Stomach (tissue), 9 donors: ENCODE data around the gene CDH16. TPM values are rescaled to one million over a fixed set of nuclear protein-coding genes. Genes with fewer than 3 reads are reported as not detected.

ENCODE experiments used
- DNase-seq, 2 donors: peaks; one replicate each; pipeline versions ENCODE4 v3.0.0 to v3.0.0-alpha.2; 2013 to 2019
- H3K27ac ChIP-seq, 5 donors: fragments of 200-600 bp in 4 of 5; sonication (generic) in 4 of 5; one replicate each; pipeline ENCODE4 v1.5.1; 2013 to 2019; ENCODE audit warnings: mild to moderate bottlenecking in 1 of 5, moderate library complexity in 1 of 5
- H3K27me3 ChIP-seq, 3 donors: fragments of 200-600 bp; sonication (generic); one replicate each; pipeline ENCODE4 v1.5.1; 2017 to 2019; ENCODE audit warnings: mixed run types in 1 of 3
- H3K36me3 ChIP-seq, 4 donors: fragments of 200-600 bp; sonication (generic); 1 replicate in 3 of 4; 2 replicates in 1 of 4; pipeline ENCODE4 v1.5.1; 2016 to 2019
- H3K4me1 ChIP-seq, 4 donors: fragments of 200-600 bp; sonication (generic); one replicate each; pipeline ENCODE4 v1.5.1; 2016 to 2019
- H3K4me3 ChIP-seq, 4 donors: fragments of 200-600 bp; sonication (generic) in 3 of 4; one replicate each; pipeline ENCODE4 v1.5.1; 2016 to 2019; ENCODE audit warnings: mild to moderate bottlenecking in 1 of 4
- H3K9me3 ChIP-seq, 4 donors: fragments of 200-600 bp; sonication (generic); one replicate each; pipeline ENCODE4 v1.5.1; 2016 to 2019
- CTCF ChIP-seq, 7 experiments: fragments of 450-650 bp in 4 of 7; fragments of 200-600 bp in 3 of 7; sonication (generic) in 3 of 7; IDR thresholded peaks; one replicate each; pipeline ENCODE4 v1.5.1; 2016 to 2019; ENCODE audit warnings: antibody characterized with exemption in 7 of 7, control low read depth in 2 of 7, mild to moderate bottlenecking in 1 of 7
- EP300 ChIP-seq: sonication (generic); formaldehyde crosslinking; IDR thresholded peaks from one replicate; pipeline ENCODE4 v1.6.1; 2017; ENCODE audit warnings: antibody characterized with exemption
- POLR2A ChIP-seq, 4 donors: fragments of 450-650 bp; IDR thresholded peaks; one replicate each; pipeline ENCODE4 v1.6.1; 2016; ENCODE audit warnings: antibody characterized with exemption in 4 of 4, control low read depth in 2 of 4, mild to moderate bottlenecking in 1 of 4, moderate library complexity in 1 of 4
- POLR2AphosphoS5 ChIP-seq, 3 donors: sonication (generic); formaldehyde crosslinking; IDR thresholded peaks; one replicate each; pipeline ENCODE4 v1.6.1; 2016; ENCODE audit warnings: antibody characterized with exemption in 3 of 3
- WGBS, 5 donors: extraction: QIAGEN DNeasy Blood & Tissue Kit in 3 of 5; methylation state at CpG; one replicate each; pipeline versions ENCODE4 v1.1.5 to v1.1.7; 2013 to 2018; 5-methylcytosine and 5-hydroxymethylcytosine counted together
- intact Hi-C: fragments of 100-400 bp; cut with DNase I; formaldehyde crosslinking; loops from one replicate; pipeline ENCODE4 v1.15.1; 2023; ENCODE audit warnings: low total_unique reads
- polyA plus RNA-seq, 3 donors: library from polyadenylated mRNA; stranded (reverse); fragments of 200-250 nt; gene quantifications; one replicate each; pipeline ENCODE4 v1.2.3, GENCODE V29; 2013
- total RNA-seq, 5 donors: library from RNA; depleted of rRNA; stranded (reverse); fragments of >200 nt; gene quantifications; one replicate each; pipeline versions ENCODE4 v1.1.0 to v1.2.3, GENCODE V29; 2014 to 2016
- donor health status: healthy with polysubstance abuse.
- donor health status: Bipolar disorder and iron deficiency.
- donor health status: healthy.

The CDH16 gene
- total and polyA plus RNA-seq, 8 donors: 0.14 to 2.3 (median 1.1) TPM; not detected in 5

GRCh38 chr16:66910175-66910940 is 8.3 kb downstream of the CDH16 start:
- no peak for DNase-seq
- H3K27ac ChIP-seq: no peak overlapping the region
- H3K4me1 ChIP-seq: peaks cover 5 to 12% (median 7%) of the 10 kb centered on the region in 4 donors
- H3K36me3 ChIP-seq: no peaks in the 10 kb centered on the region
- WGBS, 5 donors: 81 to 91% (median 83%) methylated on average over 7 to 14 of the region's 14 CpGs
- TF ChIP-seq POLR2AphosphoS5 (IDR thresholded peaks at IDR 0.05): no peak
- no peak for TF ChIP-seq EP300
- no peak for TF ChIP-seq CTCF (IDR thresholded peaks at IDR 0.05)
- TF ChIP-seq POLR2A (IDR thresholded peaks at IDR 0.05): no peak
- intact Hi-C loops: no loop called here
- H3K9me3 ChIP-seq: no peaks in the 10 kb centered on the region
- no peaks in the 10 kb centered on the region for H3K27me3 ChIP-seq
- no peak overlapping the region for H3K4me3 ChIP-seq

- intact Hi-C loops: no loop called here
- no peak for TF ChIP-seq POLR2AphosphoS5 (IDR thresholded peaks at IDR 0.05)
- no peak for TF ChIP-seq CTCF (IDR thresholded peaks at IDR 0.05)
- TF ChIP-seq EP300: no peak
- no peak for TF ChIP-seq POLR2A (IDR thresholded peaks at IDR 0.05)
- 89 to 94% (median 90%) methylated on average over 14 of the region's 14 CpGs for WGBS, 5 donors
- Histone ChIP-seq H3K27ac (no peak overlapping the region), H3K27me3 (no peaks in the 10 kb centered on the region), H3K4me1 (peaks cover 19 to 26% (median 21%) of the 10 kb centered on the region in 4 donors), H3K9me3 (no peaks in the 10 kb centered on the region), H3K4me3 (no peak overlapping the region), H3K36me3 (no peaks in the 10 kb centered on the region)
- DNase-seq: no peak
Observed at GRCh38 chr16:66908762-66909559, 9.7 kb downstream of the CDH16 start.

GRCh38 chr16:66908116-66908515 is 10.6 kb downstream of the CDH16 start:
- intact Hi-C loops: no loop called here
- H3K4me3 ChIP-seq: no peak overlapping the region
- H3K4me1 ChIP-seq: peaks cover 25 to 35% (median 29%) of the 10 kb centered on the region in 4 donors
- DNase-seq: no peak
- H3K27ac ChIP-seq: no peak overlapping the region
- H3K36me3 ChIP-seq: no peaks in the 10 kb centered on the region
- no peaks in the 10 kb centered on the region for H3K9me3 ChIP-seq
- no peak for TF ChIP-seq POLR2A (IDR thresholded peaks at IDR 0.05)
- no peak for TF ChIP-seq POLR2AphosphoS5 (IDR thresholded peaks at IDR 0.05)
- TF ChIP-seq EP300: no peak
- TF ChIP-seq CTCF (IDR thresholded peaks at IDR 0.05): no peak
- WGBS, 5 donors: 91 to 100% (median 91%) methylated on average over 3 of the region's 3 CpGs
- no peaks in the 10 kb centered on the region for H3K27me3 ChIP-seq

- Histone ChIP-seq H3K36me3 (no peaks in the 10 kb centered on the region), H3K9me3 (no peaks in the 10 kb centered on the region), H3K4me1 (peaks cover 26 to 44% (median 33%) of the 10 kb centered on the region in 4 donors), H3K27ac (peak overlapping the region in 2 of 5 donors; percentile 67 to 88), H3K4me3 (no peak overlapping the region), H3K27me3 (no peaks in the 10 kb centered on the region)
- intact Hi-C loops: no loop called here
- WGBS, 5 donors: 51 to 76% (median 65%) methylated on average over 3 to 7 of the region's 7 CpGs
- no peak for TF ChIP-seq POLR2A (IDR thresholded peaks at IDR 0.05)
- no peak for TF ChIP-seq CTCF (IDR thresholded peaks at IDR 0.05)
- no peak for TF ChIP-seq EP300
- TF ChIP-seq POLR2AphosphoS5 (IDR thresholded peaks at IDR 0.05): no peak
- no peak for DNase-seq
Observed at GRCh38 chr16:66906916-66907836, 11.5 kb downstream of the CDH16 start.
